GM12801 (cell line): ENCODE results near the gene E2F3.

Source experiments
- CTCF ChIP-seq: IDR thresholded peaks from one replicate; pipeline ENCODE4 v1.5.1; 2011; ENCODE audit warnings: control low read depth; ENCODE audit not compliant: insufficient read length; ENCODE audit errors: extremely low read depth

The E2F3 gene

DNA sequence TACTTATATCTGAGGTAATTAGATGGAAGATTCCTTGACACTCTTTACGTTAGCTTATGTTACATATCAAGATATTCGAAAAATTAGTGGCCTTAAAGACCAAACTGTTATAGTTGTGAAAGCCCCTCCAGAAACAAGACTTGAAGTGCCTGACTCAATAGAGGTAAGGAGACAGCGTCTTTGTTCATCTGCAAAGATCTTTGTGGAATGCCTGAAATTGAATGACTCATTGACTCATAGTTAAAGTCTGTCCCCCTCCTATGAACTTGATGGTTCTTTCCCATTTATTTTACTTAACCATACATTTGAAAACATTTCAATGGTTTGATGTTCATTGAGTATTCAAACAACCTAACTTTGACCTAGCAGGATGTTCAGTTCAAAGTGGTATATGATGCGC, 85.0 kb downstream of the E2F3 start:
- no peak for TF ChIP-seq CTCF

- no peak for TF ChIP-seq CTCF
These were observed 86.1 kb downstream of the E2F3 start for GRCh38 chr6:20487669-20488375.

DNA sequence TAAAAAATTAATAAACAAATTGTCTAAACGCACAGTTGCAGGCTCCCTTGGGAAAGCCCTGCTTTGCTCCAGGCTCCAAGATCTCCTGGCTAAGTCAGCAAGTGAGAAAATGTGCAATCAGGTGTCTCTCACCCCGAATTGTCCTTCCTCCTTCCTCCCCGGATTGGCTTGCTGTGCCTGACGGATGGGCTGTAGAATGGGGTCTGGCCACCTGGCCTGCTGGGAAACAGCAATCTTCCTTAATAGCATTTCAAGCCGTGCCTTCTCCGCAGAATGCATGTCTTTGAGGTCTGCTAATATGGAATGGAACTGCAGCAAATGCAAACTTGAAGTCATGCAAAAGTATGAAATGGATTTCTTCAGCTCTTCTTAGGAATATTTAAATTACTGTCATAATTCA, 88.9 kb downstream of the E2F3 start:
- no peak for TF ChIP-seq CTCF

DNA sequence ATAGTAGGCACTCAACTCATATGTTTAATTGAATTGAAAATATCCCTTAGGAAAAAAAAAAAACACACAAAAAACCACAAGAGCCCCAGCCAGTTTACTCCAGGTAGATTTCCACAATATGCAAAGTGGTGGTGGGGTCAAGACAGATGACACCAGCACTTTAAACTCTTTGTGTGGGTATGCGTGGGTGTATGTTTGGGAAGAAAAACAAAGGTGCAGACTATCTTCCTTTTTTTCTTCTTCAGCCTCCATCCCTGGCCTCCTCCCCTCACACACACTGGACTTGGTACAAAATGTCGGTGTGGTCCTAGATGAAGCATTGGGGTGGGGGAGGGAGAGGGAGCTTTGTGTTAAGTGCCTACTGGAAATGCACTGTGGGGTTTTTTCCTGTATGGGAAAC, 90.4 kb downstream of the E2F3 start:
- no peak for TF ChIP-seq CTCF

DNA sequence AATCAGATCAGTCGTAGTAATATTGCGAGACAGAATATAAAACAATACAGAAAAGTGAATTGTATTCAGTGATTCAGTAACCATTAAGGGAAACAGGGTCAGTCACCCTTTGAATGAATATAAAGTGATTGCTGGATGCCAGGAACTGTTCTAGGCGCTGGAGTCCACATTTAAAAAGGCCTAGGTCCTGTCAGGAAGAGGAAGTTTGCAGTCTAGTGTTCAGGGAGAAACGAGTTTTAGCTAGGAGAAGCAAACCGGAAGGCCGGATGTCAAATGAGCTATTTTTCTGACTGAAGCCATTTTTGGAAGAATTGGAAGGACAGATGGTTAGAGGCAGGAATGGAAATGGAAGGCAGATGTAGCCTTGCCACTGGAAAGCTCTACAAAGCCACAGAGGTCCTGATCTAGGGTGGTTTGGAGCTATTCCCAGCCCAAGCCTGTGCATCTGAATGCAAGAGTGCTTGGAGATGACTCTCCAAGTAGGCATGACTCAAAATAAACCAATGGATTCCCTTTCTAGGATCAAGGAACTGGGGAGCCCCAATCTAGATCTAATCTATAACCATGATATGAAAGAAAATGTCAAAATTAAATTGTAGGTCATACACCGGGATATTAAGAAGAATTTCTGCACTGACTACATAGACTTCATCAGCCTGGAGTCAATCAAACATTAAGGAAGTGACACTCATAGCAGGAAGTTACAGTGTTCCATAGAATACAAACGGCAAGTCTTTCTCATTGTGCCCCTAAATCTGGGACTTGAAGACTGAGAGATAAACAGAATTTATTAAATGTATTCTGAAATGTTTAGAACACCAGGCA, 95.7 kb downstream of the E2F3 start:
- TF ChIP-seq CTCF: no peak

DNA sequence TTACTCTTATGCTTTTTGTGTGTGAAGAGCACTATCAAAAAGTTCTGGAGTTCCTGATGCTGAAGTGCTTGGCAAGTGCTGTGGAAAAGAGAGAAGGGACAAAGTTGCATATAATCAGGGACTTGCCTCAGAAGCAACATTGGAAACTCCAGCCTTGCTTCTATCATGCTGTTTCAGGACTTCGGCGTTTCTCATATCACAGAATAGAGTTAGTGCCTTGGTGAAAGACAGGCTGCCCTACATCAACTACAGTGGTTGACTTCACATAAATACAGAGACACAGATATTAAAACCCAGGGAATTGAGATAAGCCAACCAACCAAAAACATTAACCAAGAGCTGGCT, 96.3 kb downstream of the E2F3 start:
- TF ChIP-seq CTCF: no peak

DNA sequence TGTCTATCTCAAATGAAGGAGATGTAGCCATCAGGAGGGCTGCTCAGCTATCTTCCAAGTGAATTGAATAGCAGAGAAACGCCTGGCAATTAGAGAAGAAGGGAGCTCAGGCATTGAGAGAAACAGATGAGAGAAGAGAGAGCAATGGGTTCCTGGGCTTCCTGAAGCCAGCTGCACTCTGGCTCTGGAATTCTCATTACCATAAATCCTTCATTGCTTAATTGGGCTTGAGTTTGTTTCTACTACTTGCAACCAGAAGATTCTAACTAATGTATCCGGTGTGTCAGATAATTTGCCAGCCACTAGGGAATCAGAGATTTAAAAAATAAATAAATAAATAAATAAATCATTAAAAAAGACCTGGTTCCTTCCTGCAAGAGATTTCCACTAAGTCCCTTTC, 107.5 kb downstream of the E2F3 start:
- no peak for TF ChIP-seq CTCF
